Bronchial epithelial cell (primary cell): ENCODE data around the gene MYO10. TPM values are rescaled to one million over a fixed set of nuclear protein-coding genes. Genes with fewer than 3 reads are reported as not detected.

ENCODE experiments used
- DNase-seq: peaks from one replicate; pipeline ENCODE4 v3.0.0-alpha.2; 2010; ENCODE audit warnings: low read depth
- FAIRE-seq: peaks from 2 replicates; lab custom pipeline; 2011; peaks lifted over from hg19 to GRCh38; lab: Jason Lieb, UNC
- H3K27me3 ChIP-seq: 2 replicates; pipeline ENCODE4 v1.5.1; 2011; ENCODE audit warnings: low read length; ENCODE audit not compliant: control insufficient read depth, insufficient read depth
- H3K36me3 ChIP-seq: 2 replicates; pipeline ENCODE4 v1.5.1; 2011; ENCODE audit warnings: low read length; ENCODE audit not compliant: control insufficient read depth, insufficient read depth
- H3K4me3 ChIP-seq: 2 replicates; pipeline ENCODE4 v1.5.1; 2011; ENCODE audit warnings: mild to moderate bottlenecking, low read depth, low read length, control low read depth
- total RNA-seq: library from RNA; depleted of rRNA; stranded (reverse); fragments of >200 nt; gene quantifications from 2 replicates; pipeline ENCODE4 v1.2.1, GENCODE V29; 2014
- TF ChIP-seq, protein P1 (sequence below): IDR thresholded peaks from 2 replicates; pipeline ENCODE4 v1.5.1; 2011; ENCODE audit warnings: mild to moderate bottlenecking, moderate library complexity, low read length, control low read depth, inconsistent platforms; ENCODE audit not compliant: insufficient read depth, severe bottlenecking

The MYO10 gene
- total RNA-seq, 1 donor from 2014 or later = 39.5 TPM

DNA sequence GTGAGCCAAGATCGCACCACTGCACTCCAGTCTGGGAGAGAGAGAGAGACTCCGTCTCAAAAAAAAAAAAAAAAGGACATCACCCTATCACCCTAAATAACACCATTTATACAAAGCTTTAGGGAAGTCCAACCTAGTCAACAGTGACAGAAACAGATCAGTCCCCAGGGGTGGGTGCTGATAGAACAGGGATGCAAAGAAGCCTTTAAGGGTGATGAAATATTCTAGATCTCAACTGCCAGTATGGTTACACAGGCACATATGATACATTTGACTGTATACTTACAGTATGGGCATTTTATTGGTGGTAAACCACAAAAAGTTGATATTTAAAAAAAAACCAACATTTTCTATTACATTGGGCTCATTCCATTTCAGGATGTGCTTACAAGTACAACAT lies 324.1 kb downstream of the MYO10 start:
- Histone ChIP-seq H3K36me3 (no peaks in the 10 kb centered on the region), H3K27me3 (peaks cover 2% of the 10 kb centered on the region), H3K4me3 (no peak overlapping the region)
- DNase-seq = no peak
- TF ChIP-seq, protein P1, sequence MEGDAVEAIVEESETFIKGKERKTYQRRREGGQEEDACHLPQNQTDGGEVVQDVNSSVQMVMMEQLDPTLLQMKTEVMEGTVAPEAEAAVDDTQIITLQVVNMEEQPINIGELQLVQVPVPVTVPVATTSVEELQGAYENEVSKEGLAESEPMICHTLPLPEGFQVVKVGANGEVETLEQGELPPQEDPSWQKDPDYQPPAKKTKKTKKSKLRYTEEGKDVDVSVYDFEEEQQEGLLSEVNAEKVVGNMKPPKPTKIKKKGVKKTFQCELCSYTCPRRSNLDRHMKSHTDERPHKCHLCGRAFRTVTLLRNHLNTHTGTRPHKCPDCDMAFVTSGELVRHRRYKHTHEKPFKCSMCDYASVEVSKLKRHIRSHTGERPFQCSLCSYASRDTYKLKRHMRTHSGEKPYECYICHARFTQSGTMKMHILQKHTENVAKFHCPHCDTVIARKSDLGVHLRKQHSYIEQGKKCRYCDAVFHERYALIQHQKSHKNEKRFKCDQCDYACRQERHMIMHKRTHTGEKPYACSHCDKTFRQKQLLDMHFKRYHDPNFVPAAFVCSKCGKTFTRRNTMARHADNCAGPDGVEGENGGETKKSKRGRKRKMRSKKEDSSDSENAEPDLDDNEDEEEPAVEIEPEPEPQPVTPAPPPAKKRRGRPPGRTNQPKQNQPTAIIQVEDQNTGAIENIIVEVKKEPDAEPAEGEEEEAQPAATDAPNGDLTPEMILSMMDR = no peak
- FAIRE-seq = no peak
